OCI-LY7 (cell line): ENCODE data around the gene SYTL5. TPM values are rescaled to one million over a fixed set of nuclear protein-coding genes. Genes with fewer than 3 reads are reported as not detected.

ENCODE experiments used
- BruUV-seq: library from RNA; stranded (reverse); fragments of 400-500 nt; replicated peaks from 2 replicates; lab custom pipeline; 2021; lab: Mats Ljungman, UMichigan
- CTCF ChIA-PET: fragments of 300-600 bp; sonication (Branson Sonifier 250); formaldehyde crosslinking; loops from one replicate; lab custom pipeline; 2022; ENCODE audit warnings: antibody characterized with exemption; ENCODE audit not compliant: unreplicated experiment; lab: Charles Lee
- POLR2A ChIA-PET: fragments of 300-600 bp; sonication (Branson Sonifier 250); formaldehyde crosslinking; loops from one replicate; lab custom pipeline; 2022; ENCODE audit warnings: antibody characterized with exemption; lab: Charles Lee
- DNase-seq: peaks from one replicate; pipeline ENCODE4 v3.0.0-alpha.2; 2015; ENCODE audit warnings: low spot score
- H2AFZ ChIP-seq: fragments of 200-600 bp; sonication (generic), shearing (Covaris generic); 2 replicates; pipeline ENCODE4 v1.6.1; 2014; ENCODE audit warnings: mild to moderate bottlenecking, antibody characterized with exemption, low read length, moderate library complexity
- H3K27ac ChIP-seq: fragments of 200-600 bp; sonication (generic); 2 replicates; pipeline ENCODE4 v1.5.1; 2014; ENCODE audit warnings: mixed run types, low read depth, mild to moderate bottlenecking, moderate library complexity, low read length, inconsistent platforms; ENCODE audit not compliant: poor library complexity, severe bottlenecking
- H3K36me3 ChIP-seq: fragments of 200-600 bp; sonication (generic); 2 replicates; pipeline ENCODE4 v1.6.1; 2014; ENCODE audit warnings: mild to moderate bottlenecking, antibody characterized with exemption, low read length, moderate library complexity, mixed read lengths; ENCODE audit not compliant: insufficient read depth
- H3K4me1 ChIP-seq: fragments of 200-600 bp; sonication (generic); 2 replicates; pipeline ENCODE4 v1.5.1; 2014; ENCODE audit warnings: mild to moderate bottlenecking, low read length; ENCODE audit not compliant: insufficient read depth, poor library complexity, severe bottlenecking
- H3K4me2 ChIP-seq: fragments of 200-600 bp; sonication (generic); 2 replicates; pipeline ENCODE4 v1.6.1; 2014; ENCODE audit warnings: mild to moderate bottlenecking, low read length
- H3K4me3 ChIP-seq: fragments of 200-600 bp; sonication (generic); 2 replicates; pipeline ENCODE4 v1.5.1; 2014; ENCODE audit warnings: mild to moderate bottlenecking, low read depth, low read length; ENCODE audit not compliant: poor library complexity, severe bottlenecking
- H3K79me2 ChIP-seq: fragments of 200-600 bp; sonication (generic); 2 replicates; pipeline ENCODE4 v1.6.1; 2016; ENCODE audit warnings: low read depth, mild to moderate bottlenecking, low read length, moderate library complexity, mixed read lengths; ENCODE audit not compliant: insufficient read depth
- H3K9me2 ChIP-seq: fragments of 200-600 bp; sonication (generic); 2 replicates; pipeline ENCODE4 v1.6.1; 2016; ENCODE audit warnings: mild to moderate bottlenecking, low read length, mixed read lengths; ENCODE audit not compliant: insufficient read depth
- H3K9me3 ChIP-seq: fragments of 200-600 bp; sonication (generic); 2 replicates; pipeline ENCODE4 v1.6.1; 2014; ENCODE audit warnings: mild to moderate bottlenecking, mixed run types, low read length, mixed read lengths
- H4K20me1 ChIP-seq: fragments of 200-600 bp; sonication (generic); 2 replicates; pipeline ENCODE4 v1.6.1; 2014; ENCODE audit warnings: mild to moderate bottlenecking, antibody characterized with exemption, low read length, moderate library complexity, mixed read lengths; ENCODE audit not compliant: insufficient read depth
- CTCF ChIP-seq: fragments of 200-600 bp; sonication (generic); conservative IDR thresholded peaks from 2 replicates; pipeline ENCODE4 v1.5.1; 2014; ENCODE audit warnings: mild to moderate bottlenecking, antibody characterized with exemption, low read length, moderate library complexity, mixed read lengths
- EZH2phosphoT487 ChIP-seq: fragments of 200-600 bp; sonication (generic); IDR thresholded peaks from 2 replicates; pipeline ENCODE4 v1.6.1; 2018; ENCODE audit warnings: low read depth, borderline replicate concordance, mild to moderate bottlenecking, mixed run types, antibody characterized with exemption, low read length, moderate library complexity, mixed read lengths
- intact Hi-C: fragments of 100-400 bp; cut with micrococcal nuclease; formaldehyde crosslinking; loops from one replicate; pipeline ENCODE4 v1.10.0; 2022; ENCODE audit not compliant: unreplicated experiment
- total RNA-seq, 2 experiments: library from RNA; depleted of rRNA in 1 of 2; stranded (reverse); fragments of >200 nt in 1 of 2; shearing (Covaris generic) in 1 of 2; gene quantifications; 2 replicates each; pipeline ENCODE4 v1.2.3, GENCODE V29; 2014 to 2022

The SYTL5 gene
- total RNA-seq, 2 experiments from 2014 or later = not detected

GRCh38 chrX:37997096-37997495 is 9.3 kb upstream of the SYTL5 start:
- POLR2A ChIA-PET = no interaction called here
- no peak overlapping the region for H3K4me2 ChIP-seq

GRCh38 chrX:37998586-37999262 is 7.6 kb upstream of the SYTL5 start:
- Histone ChIP-seq H3K9me3 (no peaks in the 10 kb centered on the region), H3K4me3 (no peak overlapping the region), H3K9me2 (no peaks in the 10 kb centered on the region), H3K4me1 (no peaks in the 10 kb centered on the region), H2AFZ (no peak overlapping the region), H4K20me1 (no peaks in the 10 kb centered on the region), H3K27ac (no peak overlapping the region), H3K36me3 (no peaks in the 10 kb centered on the region), H3K79me2 (no peaks in the 10 kb centered on the region), H3K4me2 (no peak overlapping the region)
- POLR2A ChIA-PET = no interaction called here
- intact Hi-C loops = no loop called here
- CTCF ChIA-PET = no interaction called here
- TF ChIP-seq CTCF (no peak), EZH2phosphoT487 (no peak)
- no peak for DNase-seq
- no TSS peak for BruUV-seq

More at GRCh38 chrX:37997096-37997495, 9.3 kb upstream of the SYTL5 start:
- Histone ChIP-seq H3K27ac (no peak overlapping the region), H4K20me1 (no peaks in the 10 kb centered on the region), H3K9me2 (no peaks in the 10 kb centered on the region), H3K79me2 (no peaks in the 10 kb centered on the region), H3K4me3 (no peak overlapping the region), H3K9me3 (no peaks in the 10 kb centered on the region), H3K4me1 (no peaks in the 10 kb centered on the region), H3K36me3 (no peaks in the 10 kb centered on the region), H2AFZ (no peak overlapping the region)
- TF ChIP-seq CTCF = no peak
- no peak for TF ChIP-seq EZH2phosphoT487
- DNase-seq = no peak
- CTCF ChIA-PET = no interaction called here
- BruUV-seq = no TSS peak
- intact Hi-C loops = no loop called here

- no TSS peak for BruUV-seq
Measured at GRCh38 chrX:38000706-38001105, 5.6 kb upstream of the SYTL5 start.

More at GRCh38 chrX:38000706-38001105, 5.6 kb upstream of the SYTL5 start:
- Histone ChIP-seq H2AFZ (no peak overlapping the region), H3K4me2 (no peak overlapping the region), H3K9me2 (no peaks in the 10 kb centered on the region), H3K36me3 (no peaks in the 10 kb centered on the region), H3K4me1 (no peaks in the 10 kb centered on the region), H4K20me1 (no peaks in the 10 kb centered on the region), H3K9me3 (no peaks in the 10 kb centered on the region), H3K79me2 (no peaks in the 10 kb centered on the region), H3K27ac (no peak overlapping the region), H3K4me3 (no peak overlapping the region)
- ChIA-PET CTCF (no interaction called here), POLR2A (no interaction called here)
- TF ChIP-seq CTCF (no peak), EZH2phosphoT487 (no peak)
- intact Hi-C loops = no loop called here
- no peak for DNase-seq
